ENCODE data around the gene SETDB1. TPM values are rescaled to one million over a fixed set of nuclear protein-coding genes. Genes with fewer than 3 reads are reported as not detected.
A peak's percentile ranks its signal among the peaks of the same experiment; 100 is the strongest.

Gene SETDB1
- polyA plus RNA-seq, 1 experiment, result 26.2 TPM

DNA sequence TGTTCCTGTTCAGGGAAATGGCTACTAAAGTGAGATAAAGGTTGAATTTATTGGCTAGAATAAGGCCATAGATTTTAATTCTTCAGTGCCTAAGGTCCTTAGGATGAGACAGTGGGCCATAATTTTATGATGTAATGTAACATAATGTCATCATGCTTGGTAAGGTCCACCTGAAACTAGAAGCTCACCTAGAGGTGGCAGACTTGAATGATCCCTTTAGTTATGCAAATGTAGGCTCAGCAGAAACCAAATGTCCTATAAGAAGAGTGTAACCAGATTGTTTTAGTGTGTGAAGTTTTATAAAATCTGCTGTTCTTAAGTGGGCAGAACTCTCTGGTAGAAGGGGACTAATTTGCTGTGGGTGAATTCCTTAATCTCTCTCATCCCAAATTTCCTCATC is 13.5 kb upstream of the SETDB1 start:
- no peaks in the 10 kb centered on the region for H3K36me3 ChIP-seq (ENCODE audit: control insufficient read depth, insufficient read depth, low read length)
- no peak for DNase-seq (ENCODE audit: low read depth)
- no peaks in the 10 kb centered on the region for H3K27me3 ChIP-seq (ENCODE audit: control insufficient read depth, insufficient read depth, low read length)
- CTCF ChIA-PET, result interaction anchor here (0.9 to 2.5 kb wide), 3 partner anchors 10 to 73 kb away, joined by 3 to 14 read pairs (median 3); no protein-coding TSS in a partner anchor
- TF ChIP-seq, protein P1, sequence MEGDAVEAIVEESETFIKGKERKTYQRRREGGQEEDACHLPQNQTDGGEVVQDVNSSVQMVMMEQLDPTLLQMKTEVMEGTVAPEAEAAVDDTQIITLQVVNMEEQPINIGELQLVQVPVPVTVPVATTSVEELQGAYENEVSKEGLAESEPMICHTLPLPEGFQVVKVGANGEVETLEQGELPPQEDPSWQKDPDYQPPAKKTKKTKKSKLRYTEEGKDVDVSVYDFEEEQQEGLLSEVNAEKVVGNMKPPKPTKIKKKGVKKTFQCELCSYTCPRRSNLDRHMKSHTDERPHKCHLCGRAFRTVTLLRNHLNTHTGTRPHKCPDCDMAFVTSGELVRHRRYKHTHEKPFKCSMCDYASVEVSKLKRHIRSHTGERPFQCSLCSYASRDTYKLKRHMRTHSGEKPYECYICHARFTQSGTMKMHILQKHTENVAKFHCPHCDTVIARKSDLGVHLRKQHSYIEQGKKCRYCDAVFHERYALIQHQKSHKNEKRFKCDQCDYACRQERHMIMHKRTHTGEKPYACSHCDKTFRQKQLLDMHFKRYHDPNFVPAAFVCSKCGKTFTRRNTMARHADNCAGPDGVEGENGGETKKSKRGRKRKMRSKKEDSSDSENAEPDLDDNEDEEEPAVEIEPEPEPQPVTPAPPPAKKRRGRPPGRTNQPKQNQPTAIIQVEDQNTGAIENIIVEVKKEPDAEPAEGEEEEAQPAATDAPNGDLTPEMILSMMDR (IDR thresholded peaks at IDR 0.05; ENCODE audit: insufficient read depth, low read depth, low read length), result no peak
- H3K4me3 ChIP-seq (ENCODE audit: low read depth, low read length), result no peak overlapping the region
- POLR2A ChIA-PET, result no interaction called here

DNA sequence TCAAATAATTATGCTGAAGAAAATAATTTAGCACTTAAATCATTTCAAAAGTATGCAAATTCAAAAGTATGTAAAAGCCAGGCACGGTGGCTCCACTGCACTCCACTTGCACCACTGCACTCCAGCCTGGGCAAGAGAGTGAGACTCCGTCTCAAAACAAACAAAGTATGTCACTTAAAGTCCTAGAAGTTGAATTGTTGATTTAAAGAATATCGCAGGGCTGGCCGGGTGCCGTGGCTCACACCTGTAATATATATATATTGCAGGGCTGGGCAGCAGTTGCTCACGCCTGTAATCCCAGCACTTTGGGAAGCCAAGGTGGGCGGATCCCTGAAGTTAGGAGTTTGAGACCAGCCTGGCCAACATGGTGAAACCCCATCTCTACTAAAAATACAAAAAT is 8.8 kb upstream of the SETDB1 start:
- H3K27me3 ChIP-seq (ENCODE audit: control insufficient read depth, insufficient read depth, low read length), result no peaks in the 10 kb centered on the region
- no peaks in the 10 kb centered on the region for H3K36me3 ChIP-seq (ENCODE audit: control insufficient read depth, insufficient read depth, low read length)
- DNase-seq (ENCODE audit: low read depth), result no peak
- TF ChIP-seq, protein P1 (IDR thresholded peaks at IDR 0.05; ENCODE audit: insufficient read depth, low read depth, low read length), result no peak
- ChIA-PET CTCF (interaction anchor here (1.1 kb wide), 1 partner anchor 19 kb away, joined by 3 read pairs; no protein-coding TSS in a partner anchor), POLR2A (no interaction called here)
- no peak overlapping the region for H3K4me3 ChIP-seq (ENCODE audit: low read depth, low read length)

DNA sequence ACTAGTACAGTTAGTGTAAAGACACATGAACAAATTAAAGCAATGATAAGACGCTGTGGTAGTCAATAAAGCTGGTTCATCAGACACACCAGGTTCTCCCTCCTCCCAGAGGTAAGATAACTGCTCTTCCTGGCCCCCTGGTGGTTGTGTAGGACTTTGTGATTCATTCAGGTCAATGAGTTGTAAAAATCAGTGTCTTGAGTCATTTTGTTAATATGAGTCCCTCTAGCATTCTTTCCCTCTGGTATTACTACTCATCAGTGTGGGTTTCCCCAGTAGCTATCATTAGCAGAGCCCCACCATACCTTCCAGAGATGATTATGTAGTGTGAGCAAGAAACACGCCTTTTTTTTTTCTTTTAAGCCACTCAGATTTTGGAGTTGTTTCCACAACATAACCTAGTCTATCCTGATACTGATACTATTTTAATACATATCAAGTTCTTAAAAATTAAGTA is 3.6 kb upstream of the SETDB1 start:
- POLR2A ChIA-PET, result no interaction called here
- CTCF ChIA-PET, result interaction anchor here (0.6 to 2.9 kb wide), 36 partner anchors 9 to 362 kb away, joined by 3 to 17 read pairs (median 5); partner anchors contain the start of genes ARNT, CTXND2 and MINDY1
- no peaks in the 10 kb centered on the region for H3K27me3 ChIP-seq (ENCODE audit: control insufficient read depth, insufficient read depth, low read length)
- H3K4me3 ChIP-seq (ENCODE audit: low read depth, low read length), result no peak overlapping the region
- TF ChIP-seq, protein P1 (IDR thresholded peaks at IDR 0.05; ENCODE audit: insufficient read depth, low read depth, low read length), result peak; percentile 82
- DNase-seq (ENCODE audit: low read depth), result peak; percentile 63
- H3K36me3 ChIP-seq (ENCODE audit: control insufficient read depth, insufficient read depth, low read length), result no peaks in the 10 kb centered on the region

DNA sequence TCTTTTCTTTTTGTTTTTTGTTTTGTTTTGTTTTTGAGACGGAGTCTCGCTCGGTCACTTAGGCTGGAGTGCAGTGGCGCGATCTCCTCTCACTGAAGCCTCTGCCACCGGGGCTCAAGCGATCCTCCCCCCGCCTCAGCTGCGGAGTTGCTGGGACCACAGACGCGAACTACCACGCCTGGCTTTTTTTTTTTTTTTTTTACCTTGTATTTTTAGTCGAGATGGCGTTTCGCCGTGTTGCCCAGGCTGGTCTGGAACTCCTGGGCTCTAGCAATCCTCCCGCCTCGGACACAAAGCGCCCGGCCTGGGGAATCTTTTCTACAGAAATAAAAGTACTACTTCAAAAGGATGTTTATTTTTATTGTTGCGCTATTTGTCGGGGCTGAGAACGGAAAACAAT is 1.1 kb upstream of the SETDB1 start:
- TF ChIP-seq, protein P1 (IDR thresholded peaks at IDR 0.05; ENCODE audit: insufficient read depth, low read depth, low read length), result no peak
- 0 out of 2 replicates have a peak overlapping the region, but pooled peaks have one; percentile 58 for H3K4me3 ChIP-seq (ENCODE audit: low read depth, low read length)
- no peak for DNase-seq (ENCODE audit: low read depth)
- H3K36me3 ChIP-seq (ENCODE audit: control insufficient read depth, insufficient read depth, low read length), result peaks cover 4% of the 10 kb centered on the region
- POLR2A ChIA-PET, result no interaction called here
- CTCF ChIA-PET, result interaction anchor here (0.6 to 1.4 kb wide), 3 partner anchors 18 to 109 kb away, joined by 3 to 4 read pairs (median 4); no protein-coding TSS in a partner anchor
- no peaks in the 10 kb centered on the region for H3K27me3 ChIP-seq (ENCODE audit: control insufficient read depth, insufficient read depth, low read length)

DNA sequence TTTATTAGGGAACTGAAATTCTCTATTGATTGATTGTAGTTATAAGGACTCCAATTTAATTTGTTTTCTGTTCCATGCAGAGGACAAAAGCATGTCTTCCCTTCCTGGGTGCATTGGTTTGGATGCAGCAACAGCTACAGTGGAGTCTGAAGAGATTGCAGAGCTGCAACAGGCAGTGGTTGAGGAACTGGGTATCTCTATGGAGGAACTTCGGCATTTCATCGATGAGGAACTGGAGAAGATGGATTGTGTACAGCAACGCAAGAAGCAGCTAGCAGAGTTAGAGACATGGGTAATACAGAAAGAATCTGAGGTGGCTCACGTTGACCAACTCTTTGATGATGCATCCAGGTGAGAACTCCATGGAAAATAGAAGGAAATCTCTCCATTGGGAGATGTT is 1.5 kb downstream of the SETDB1 start:
- ChIA-PET CTCF (interaction anchor here (0.6 to 1.1 kb wide), 2 partner anchors 48 to 68 kb away, joined by 3 to 6 read pairs; no protein-coding TSS in a partner anchor), POLR2A (no interaction called here)
- H3K4me3 ChIP-seq (ENCODE audit: low read depth, low read length), result no peak overlapping the region
- H3K36me3 ChIP-seq (ENCODE audit: control insufficient read depth, insufficient read depth, low read length), result peaks cover 5% of the 10 kb centered on the region
- DNase-seq (ENCODE audit: low read depth), result no peak
- TF ChIP-seq, protein P1 (IDR thresholded peaks at IDR 0.05; ENCODE audit: insufficient read depth, low read depth, low read length), result no peak
- H3K27me3 ChIP-seq (ENCODE audit: control insufficient read depth, insufficient read depth, low read length), result no peaks in the 10 kb centered on the region

Measured in BJ (cell line).